K562 (cell line): ENCODE measurements around the gene MAP3K20. TPM values are rescaled to one million over a fixed set of nuclear protein-coding genes. Genes with fewer than 3 reads are reported as not detected.

ENCODE experiments used
- BCL6 ChIP-seq: fragments of 250-450 bp; sonication (Bioruptor Pico); IDR thresholded peaks from 2 replicates; pipeline ENCODE4 v1.4.0; 2020
- CREM ChIP-seq: IDR thresholded peaks from 2 replicates; pipeline ENCODE4 v1.6.1; 2014; ENCODE audit warnings: antibody characterized with exemption, low read depth
- E4F1 ChIP-seq: fragments of 250-450 bp; sonication (Bioruptor Pico); IDR thresholded peaks from 2 replicates; pipeline ENCODE4 v1.5.0; 2021; ENCODE audit warnings: mild to moderate bottlenecking, borderline replicate concordance
- MAX ChIP-seq: sonication (generic); formaldehyde crosslinking; IDR thresholded peaks from 2 replicates; pipeline ENCODE4 v1.9.0; 2022; ENCODE audit warnings: mild to moderate bottlenecking, missing genetic modification reagents
- MLLT1 ChIP-seq, 2 experiments: fragments of 450-650 bp; IDR thresholded peaks; 2 replicates each; pipeline ENCODE4 v1.6.1; 2016
- POLR2H ChIP-seq: IDR thresholded peaks from 2 replicates; pipeline ENCODE4 v1.6.1; 2016; ENCODE audit warnings: missing genetic modification characterization, low read depth, mild to moderate bottlenecking, control low read depth, missing compliant biosample characterization, moderate library complexity
- RCOR1 ChIP-seq, 2 experiments: IDR thresholded peaks; 2 replicates each; pipeline ENCODE4 v1.6.1; 2012; ENCODE audit warnings: low read depth in 2 of 2, low read length in 2 of 2, borderline replicate concordance in 1 of 2, improper control_type of control experiment in 1 of 2
- REST ChIP-seq, 2 experiments: fragments of 450-650 bp; formaldehyde crosslinking in 1 of 2; IDR thresholded peaks; 2 replicates each; pipeline versions ENCODE4 v1.4.0 to v1.6.1; 2014 to 2020; ENCODE audit warnings: mild to moderate bottlenecking in 2 of 2, borderline replicate concordance in 1 of 2, low read depth in 1 of 2
- ZBTB5 ChIP-seq: fragments of 450-650 bp; IDR thresholded peaks from 2 replicates; pipeline ENCODE4 v1.6.1; 2017; ENCODE audit warnings: antibody characterized with exemption
- ZNF175 ChIP-seq: fragments of 200-800 bp; sonication (Bioruptor generic); IDR thresholded peaks from 2 replicates; pipeline ENCODE4 v1.6.1; 2016; ENCODE audit warnings: low read depth, mild to moderate bottlenecking, missing genetic modification characterization, missing compliant biosample characterization
- ZNF347 ChIP-seq: fragments of 450-650 bp; formaldehyde crosslinking; IDR thresholded peaks from 2 replicates; pipeline ENCODE4 v1.4.0; 2020; ENCODE audit warnings: low read depth, mild to moderate bottlenecking, moderate library complexity
- polyA plus RNA-seq, 8 experiments: library from polyadenylated mRNA; depleted of rRNA in 4 of 8; stranded (reverse) in 5 of 8; unstranded in 3 of 8; fragments of >200 nt; fragmentation: Nextera tagmentation in 2 of 8; fragmentation: Illumina TruSeq in 1 of 8; extraction: Ambion mirVana in 2 of 8; extraction: Trizol in 1 of 8; gene quantifications; 2 replicates each; pipeline versions ENCODE4 v1.2.1 to v1.2.3, GENCODE V29; 2011 to 2014; ENCODE audit warnings: inconsistent platforms in 1 of 8, missing spikeins in 1 of 8
- total RNA-seq, 7 experiments: library from RNA; depleted of rRNA in 6 of 7; stranded (reverse); fragments of >200 nt in 6 of 7; fragmentation: Illumina TruSeq in 2 of 7; extraction: Trizol in 2 of 7; gene quantifications; 2 replicates each; pipeline versions ENCODE4 v1.2.1 to v1.2.3, GENCODE V29; 2011 to 2021; ENCODE audit warnings: low replicate concordance in 1 of 7

MAP3K20 gene
- total and polyA plus RNA-seq, 9 of the 15 experiments (the other 6 are each of a cell fraction or from before 2014, with no cell fraction given), result 9.8 to 34.2 (median 27.3) TPM

GRCh38 chr2:173075781-173076580 is at the start of gene MAP3K20 (continued):
- TF ChIP-seq REST (IDR thresholded peaks at IDR 0.05; ENCODE audit: borderline replicate concordance), result peak; percentile 48; the same call in 1 of the 2 replicates
- TF ChIP-seq REST (CRISPR knock-in tag; IDR thresholded peaks at IDR 0.05; ENCODE audit: low read depth), result 0 out of 2 replicates have a peak, but pooled peaks have one; percentile 40
- TF ChIP-seq POLR2H (tag), result peak; percentile 60
- no peak for TF ChIP-seq BCL6
- TF ChIP-seq RCOR1 (IDR thresholded peaks at IDR 0.05; ENCODE audit: borderline replicate concordance in 1 of 2, low read depth in 2 of 2, low read length in 2 of 2), result peak in 1 of 2 experiments; percentile 36; a peak in 1 of 4 replicates
- TF ChIP-seq MLLT1 (IDR thresholded peaks at IDR 0.05), result no peak
- peak; percentile 10; the same call in 1 of the 2 replicates for TF ChIP-seq E4F1 (CRISPR knock-in tag)
- TF ChIP-seq CREM, result peak; percentile 74
- no peak for TF ChIP-seq ZNF175 (CRISPR knock-in tag)
- peak; percentile 45; the same call in 1 of the 2 replicates for TF ChIP-seq MAX (CRISPR knock-in tag)
- no peak for TF ChIP-seq ZNF347
- TF ChIP-seq ZBTB5, result no peak
